A673 (cell line): ENCODE measurements around the gene KRTAP10-4.

Experiments used
- CTCF ChIP-seq: fragments of 300-800, 200-600 bp; sonication (generic); conservative IDR thresholded peaks from 2 replicates; pipeline ENCODE4 v1.5.1; 2017; ENCODE audit warnings: low read depth, mild to moderate bottlenecking, antibody characterized with exemption, low read length, moderate library complexity, mixed read lengths
- EZH2 ChIP-seq: fragments of 200-600 bp; sonication (generic); IDR thresholded peaks from 2 replicates; pipeline ENCODE4 v1.6.1; 2017; ENCODE audit warnings: borderline replicate concordance, low read depth, mild to moderate bottlenecking, mixed read lengths, antibody characterized with exemption, low read length; ENCODE audit not compliant: poor library complexity, severe bottlenecking

- TF ChIP-seq CTCF = no peak
- TF ChIP-seq EZH2 = no peak
These were observed 1.9 kb downstream of the KRTAP10-4 start for GRCh38 chr21:44575307-44576024.
